ENCODE measurements around the gene CTXN1.
A peak's percentile ranks its signal among the peaks of the same experiment; 100 is the strongest.
"Not testable (repeated sequence)": the region's sequence is repeated elsewhere in the genome, so short reads cannot be mapped to it uniquely, and the experiment has no call there.

CTXN1 gene

DNA sequence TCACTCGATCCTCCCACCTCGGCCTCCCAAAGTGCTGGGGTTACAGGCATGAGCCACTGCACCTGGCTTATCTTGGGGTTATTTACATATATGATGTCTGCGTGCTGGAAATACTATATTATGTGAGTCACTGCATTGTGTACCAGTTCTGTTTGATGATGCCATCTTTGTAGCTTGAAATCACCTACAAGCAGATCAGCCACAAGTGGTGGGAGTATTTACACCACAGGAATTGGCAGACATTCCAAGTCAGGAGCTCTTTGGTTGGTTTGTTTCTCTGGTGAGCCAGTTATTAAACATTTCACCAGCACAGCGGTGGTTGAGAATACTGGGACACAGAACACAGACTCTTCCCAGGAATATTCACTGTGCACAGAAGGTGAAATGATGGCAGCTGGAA, 22.0 kb upstream of the CTXN1 start:
- DNase-seq (ENCODE audit: low read depth in 2 of 3, low spot score in 2 of 3) = no peak

GRCh38 chr19:7944177-7944761, 18.3 kb upstream of the CTXN1 start:
- peak; percentile 48 to 83 (median 77) for DNase-seq (ENCODE audit: low read depth in 2 of 3, low spot score in 2 of 3)

- peak; percentile 88 to 95 (median 93) for DNase-seq (ENCODE audit: low read depth in 2 of 3, low spot score in 2 of 3)
Measured at GRCh38 chr19:7943444-7944176, 17.7 kb upstream of the CTXN1 start, which contains the start of gene TIMM44. Gene TIMM44 (minus strand): TSS chr19:7943666. CDS start chr19:7943651, 15 bp downstream.

GRCh38 chr19:7942981-7943443, 17.1 kb upstream of the CTXN1 start:
- DNase-seq (ENCODE audit: low read depth in 2 of 3, low spot score in 2 of 3) = no peak

- no peak for DNase-seq (ENCODE audit: low read depth in 2 of 3, low spot score in 2 of 3)
Measured at GRCh38 chr19:7941895-7942596, 16.1 kb upstream of the CTXN1 start.

DNA sequence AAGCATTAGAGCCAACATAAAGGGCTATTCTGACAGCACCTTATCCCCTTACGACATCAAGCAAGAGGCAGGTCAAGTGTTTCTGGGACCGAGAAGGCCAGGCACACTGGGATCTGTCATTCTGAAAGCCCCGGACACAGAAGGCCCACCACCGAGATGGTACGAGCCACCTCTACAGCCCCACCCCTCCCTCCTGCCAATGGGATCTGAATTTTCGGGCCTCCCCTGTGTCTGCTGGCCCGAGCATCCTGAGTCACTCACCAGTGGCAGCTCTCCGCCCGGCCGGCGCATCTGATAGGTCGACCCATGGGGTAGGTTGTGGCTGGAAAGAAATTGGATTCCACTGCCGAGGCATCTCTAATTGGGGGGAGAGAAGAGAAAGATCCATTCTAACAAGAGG, 14.9 kb upstream of the CTXN1 start:
- no peak for DNase-seq (ENCODE audit: low read depth in 2 of 3, low spot score in 2 of 3)

DNA sequence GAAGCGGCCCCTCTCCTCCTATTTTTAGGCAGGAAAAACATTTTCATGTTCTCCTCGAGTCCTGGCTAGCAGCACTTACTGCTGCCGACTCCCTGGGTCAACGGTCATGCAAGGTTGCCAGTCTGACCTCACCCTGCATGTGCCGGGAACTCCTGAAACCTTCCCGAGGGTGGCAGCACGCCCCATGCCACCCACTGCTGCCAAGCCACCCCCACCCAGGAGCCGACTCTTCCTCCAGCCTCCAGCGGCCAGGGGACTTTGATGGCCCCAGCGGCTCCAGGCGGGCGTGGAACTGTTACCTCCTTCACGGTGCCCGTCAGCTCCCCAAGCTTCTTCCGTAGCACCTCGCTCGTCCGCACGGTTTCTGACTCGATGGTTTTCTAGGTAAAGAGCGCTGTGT, 8.8 kb upstream of the CTXN1 start:
- DNase-seq (ENCODE audit: low read depth in 2 of 3, low spot score in 2 of 3) = no peak

DNA sequence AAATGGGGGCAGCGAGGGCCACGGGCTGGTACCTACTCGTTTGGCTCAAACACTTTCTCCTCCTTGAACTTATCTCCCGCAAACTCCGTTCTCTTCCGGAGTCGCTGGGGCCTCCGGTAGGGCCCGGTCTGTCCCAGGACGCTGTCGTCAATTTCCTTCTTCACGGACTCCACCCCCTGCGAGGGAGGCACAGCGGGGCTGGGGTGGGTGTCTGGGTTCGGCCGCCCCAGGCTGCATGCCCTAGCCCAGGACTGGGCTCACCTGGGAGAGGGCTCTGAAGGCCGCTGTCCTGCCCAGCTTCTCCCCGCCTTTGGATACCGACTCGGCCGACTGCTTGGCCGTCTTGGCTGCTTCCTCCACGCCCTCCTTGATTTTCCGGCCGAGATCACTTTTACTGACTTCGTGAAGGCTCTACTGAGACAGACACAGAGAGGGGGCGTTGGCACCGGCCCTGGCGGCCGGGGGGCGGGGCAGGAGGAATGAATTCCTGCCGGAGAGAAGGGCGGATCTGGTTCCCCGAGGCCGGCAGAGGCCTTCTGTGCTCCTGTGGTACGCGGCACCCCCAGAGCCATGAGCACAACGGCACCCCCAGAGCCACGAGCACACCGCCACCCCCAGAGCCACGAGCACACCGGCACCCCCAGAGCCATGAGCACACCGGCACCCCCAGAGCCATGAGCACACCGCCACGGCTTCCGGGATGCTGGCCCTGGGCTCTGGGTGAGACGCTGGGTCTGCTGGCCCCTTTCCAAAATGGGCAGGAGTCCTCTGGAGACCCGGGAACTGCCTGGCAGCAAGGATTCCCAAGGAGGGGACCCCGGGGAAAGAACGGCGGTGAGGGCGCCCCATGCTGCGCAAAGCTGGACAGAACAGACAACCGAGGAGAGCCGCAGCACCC, 8.1 kb upstream of the CTXN1 start:
- DNase-seq (ENCODE audit: low read depth in 2 of 3, low spot score in 2 of 3) = no peak

DNA sequence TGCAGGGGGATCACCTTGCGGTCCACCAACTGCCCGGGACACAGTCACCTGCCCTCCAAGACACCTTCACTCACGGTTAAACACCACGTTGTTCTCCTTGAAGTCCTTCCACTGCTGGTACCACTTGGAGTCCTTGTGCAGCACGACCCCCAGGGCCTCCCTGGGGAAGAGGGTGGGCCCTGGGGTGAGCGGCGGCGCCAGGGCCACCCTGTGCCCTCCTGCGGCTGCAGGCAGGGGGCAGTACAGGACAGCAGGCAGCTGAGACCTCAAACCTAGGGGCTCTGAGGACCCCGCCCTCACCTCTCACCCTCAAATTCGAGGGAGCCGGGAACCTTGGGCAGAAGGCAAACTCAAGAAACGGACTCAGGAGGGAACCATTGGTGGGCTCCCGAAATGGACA, 7.5 kb upstream of the CTXN1 start:
- no peak for DNase-seq (ENCODE audit: low read depth in 2 of 3, low spot score in 2 of 3)

DNA sequence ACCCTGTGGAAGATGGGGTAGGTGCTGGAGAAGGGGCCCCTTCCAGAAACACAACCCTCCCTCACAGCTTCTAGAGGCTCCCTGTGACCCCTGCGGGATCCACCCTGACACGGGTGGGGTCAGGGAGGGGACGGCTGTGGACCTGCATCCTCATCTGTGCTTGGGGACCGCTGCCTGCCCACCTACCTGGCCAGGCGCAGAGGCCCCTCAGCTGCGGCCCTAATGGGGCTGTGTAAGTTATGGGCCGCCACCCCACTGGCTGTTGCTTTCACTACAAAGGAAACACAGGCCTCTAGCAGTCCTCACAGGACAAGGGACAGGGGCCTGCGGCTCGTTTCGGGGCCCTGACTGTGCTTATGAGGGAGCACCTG, 7.0 kb upstream of the CTXN1 start:
- no peak for DNase-seq (ENCODE audit: low read depth in 2 of 3, low spot score in 2 of 3)

- no peak for DNase-seq (ENCODE audit: low read depth in 2 of 3, low spot score in 2 of 3)
Measured at GRCh38 chr19:7932276-7932929, 6.5 kb upstream of the CTXN1 start.

- DNase-seq (ENCODE audit: low read depth in 2 of 3, low spot score in 2 of 3) = no peak
Measured at GRCh38 chr19:7931221-7932061, 5.5 kb upstream of the CTXN1 start.

- no peak for DNase-seq (ENCODE audit: low read depth in 2 of 3, low spot score in 2 of 3)
Measured at GRCh38 chr19:7930765-7931164, 4.8 kb upstream of the CTXN1 start.

- not testable (repeated sequence) for DNase-seq (ENCODE audit: low read depth in 2 of 3, low spot score in 2 of 3)
Measured at GRCh38 chr19:7930030-7930429, 4.1 kb upstream of the CTXN1 start.

GRCh38 chr19:7928741-7929701, 3.1 kb upstream of the CTXN1 start:
- DNase-seq (ENCODE audit: low read depth in 2 of 3, low spot score in 2 of 3) = peak; percentile 53 to 56 (median 56)

- no peak for DNase-seq (ENCODE audit: low read depth in 2 of 3, low spot score in 2 of 3)
Measured at GRCh38 chr19:7928334-7928706, 2.4 kb upstream of the CTXN1 start.

GRCh38 chr19:7927605-7928333, 1.8 kb upstream of the CTXN1 start:
- DNase-seq (ENCODE audit: low read depth in 2 of 3, low spot score in 2 of 3) = no peak
